T-cell (primary cell): ENCODE results near the gene PAQR5. TPM values are rescaled to one million over a fixed set of nuclear protein-coding genes. Genes with fewer than 3 reads are reported as not detected.

Experiments
- ATAC-seq, 4 experiments: fragments of 200-7000 bp in 3 of 4; fragments of 150-1000 bp in 1 of 4; cut with Tn5 transposase; replicated peaks in 1 of 4; 1 replicate in 3 of 4; 2 replicates in 1 of 4; pipeline ENCODE4 v1.10.0; 2021; ENCODE audit warnings: moderate library complexity in 3 of 4, mild to moderate bottlenecking in 2 of 4, moderate number of reproducible peaks in 1 of 4
- CTCF ChIA-PET, 2 donors: fragments of 300-600 bp; sonication (Branson Sonifier 250); formaldehyde crosslinking; loops; one replicate each; lab custom pipeline; 2022; ENCODE audit warnings: antibody characterized with exemption in 2 of 2; lab: Charles Lee
- POLR2A ChIA-PET, 2 donors: fragments of 300-600 bp; sonication (Branson Sonifier 250); formaldehyde crosslinking; loops; one replicate each; lab custom pipeline; 2022; ENCODE audit warnings: antibody characterized with exemption in 2 of 2; lab: Charles Lee
- DNase-seq, 35 experiments: peaks; one replicate each; pipeline versions ENCODE4 v3.0.0 to v3.0.0-alpha.2; 2013 to 2023
- H3K27ac ChIP-seq: one replicate; pipeline ENCODE4 v1.5.1; 2013; ENCODE audit warnings: low read length
- H3K27me3 ChIP-seq, 2 experiments: replicated peaks in 1 of 2; 1 replicate in 1 of 2; 2 replicates in 1 of 2; pipeline versions ENCODE4 v1.6.1 to v1.7.0; 2013; ENCODE audit warnings: low read length in 1 of 2, mixed read lengths in 1 of 2; ENCODE audit not compliant: control insufficient read depth in 2 of 2, insufficient read depth in 2 of 2; ENCODE audit errors: extremely low read depth in 1 of 2
- H3K36me3 ChIP-seq, 2 donors: 1 replicate in 1 of 2; 2 replicates in 1 of 2; pipeline versions ENCODE4 v1.6.1 to v1.7.0; 2013; ENCODE audit warnings: low read length in 1 of 2; ENCODE audit not compliant: control insufficient read depth in 2 of 2, insufficient read depth in 1 of 2; ENCODE audit errors: extremely low read depth in 1 of 2
- H3K4me1 ChIP-seq, 2 experiments: 1 replicate in 1 of 2; 2 replicates in 1 of 2; pipeline versions ENCODE4 v1.6.1 to v1.7.0; 2013; ENCODE audit warnings: low read length in 2 of 2, mixed read lengths in 1 of 2; ENCODE audit not compliant: insufficient read depth in 2 of 2, control insufficient read depth in 1 of 2; ENCODE audit errors: extremely low read depth in 1 of 2
- H3K4me3 ChIP-seq, 2 donors: 1 replicate in 1 of 2; 2 replicates in 1 of 2; pipeline versions ENCODE4 v1.5.1 to v1.7.0; 2013; ENCODE audit warnings: mild to moderate bottlenecking in 2 of 2, low read length in 1 of 2, moderate library complexity in 1 of 2; ENCODE audit not compliant: control insufficient read depth in 1 of 2; ENCODE audit errors: extremely low read depth in 1 of 2
- H3K9me3 ChIP-seq: 2 replicates; pipeline ENCODE4 v1.7.0; 2013
- H3K27ac Mint-ChIP-seq, 2 donors: one replicate each; pipeline ENCODE4 v1.8.0; 2020 to 2021; ENCODE audit warnings: mild to moderate bottlenecking in 2 of 2, mixed read lengths in 2 of 2
- H3K27me3 Mint-ChIP-seq, 2 donors: one replicate each; pipeline ENCODE4 v1.8.0; 2021 to 2022; ENCODE audit warnings: mixed read lengths in 2 of 2
- H3K36me3 Mint-ChIP-seq: one replicate; pipeline ENCODE4 v1.8.0; 2021; ENCODE audit warnings: mixed read lengths
- H3K4me1 Mint-ChIP-seq, 3 donors: one replicate each; pipeline ENCODE4 v1.8.0; 2020 to 2022; ENCODE audit warnings: mixed read lengths in 3 of 3, mild to moderate bottlenecking in 1 of 3
- H3K4me3 Mint-ChIP-seq, 3 donors: one replicate each; pipeline ENCODE4 v1.8.0; 2020 to 2022; ENCODE audit warnings: mild to moderate bottlenecking in 3 of 3, mixed read lengths in 3 of 3, moderate library complexity in 3 of 3
- H3K9me3 Mint-ChIP-seq, 3 donors: one replicate each; pipeline ENCODE4 v1.8.0; 2020 to 2022; ENCODE audit warnings: mixed read lengths in 3 of 3
- WGBS: methylation state at CpG from one replicate; pipeline ENCODE4 v1.1.5; 2013; ENCODE audit warnings: missing lambda C conversion rate; ENCODE audit not compliant: insufficient coverage; 5-methylcytosine and 5-hydroxymethylcytosine counted together
- total RNA-seq, 35 experiments: library from RNA in 6 of 35; stranded (reverse) in 6 of 35; fragments of 120-200 nt in 1 of 35; gene quantifications; one replicate each; pipeline versions ENCODE4 v1.2.1 to v1.2.4 and lab custom pipeline; 2013 to 2026

Gene PAQR5
- total RNA-seq, 5 donors from 2014 or later (not counting 1 experiment from before 2014, with no cell fraction given): 0.03 to 0.07 (median 0.06) TPM; not detected in 2

GRCh38 chr15:69305204-69305931, 6.7 kb downstream of the PAQR5 start:
- POLR2A ChIA-PET: no interaction called here
- no peak overlapping the region for H3K27ac Mint-ChIP-seq
- DNase-seq: no peak

GRCh38 chr15:69305933-69306568, 7.3 kb downstream of the PAQR5 start:
- Histone ChIP-seq H3K27ac (no peak overlapping the region), H3K36me3 (no peaks in the 10 kb centered on the region), H3K9me3 (no peaks in the 10 kb centered on the region), H3K4me3 (no peak overlapping the region), H3K27me3 (peaks cover 2 to 39% of the 10 kb centered on the region in 2 experiments), H3K4me1 (no peaks in the 10 kb centered on the region)
- 70% methylated on average over 3 of the region's 9 CpGs for WGBS
- ChIA-PET CTCF (no interaction called here), POLR2A (no interaction called here)
- H3K9me3 Mint-ChIP-seq: no peaks in the 10 kb centered on the region
- H3K4me3 Mint-ChIP-seq: no peak overlapping the region
- H3K27me3 Mint-ChIP-seq: peaks cover 40 to 43% of the 10 kb centered on the region in 2 donors
- ATAC-seq (no peak), DNase-seq (no peak)
- no peaks in the 10 kb centered on the region for H3K36me3 Mint-ChIP-seq
- H3K27ac Mint-ChIP-seq: no peak overlapping the region
- H3K4me1 Mint-ChIP-seq: peaks cover 0 to 1% (median 0%) of the 10 kb centered on the region in 3 donors

More at GRCh38 chr15:69305204-69305931, 6.7 kb downstream of the PAQR5 start:
- no peaks in the 10 kb centered on the region for H3K9me3 ChIP-seq
- peaks cover 0 to 8% (median 0%) of the 10 kb centered on the region in 3 donors for H3K4me1 Mint-ChIP-seq
- H3K4me1 ChIP-seq: no peaks in the 10 kb centered on the region
- H3K4me3 Mint-ChIP-seq: no peak overlapping the region
- no peak for ATAC-seq
- no peaks in the 10 kb centered on the region for H3K36me3 ChIP-seq
- peaks cover 45 to 48% of the 10 kb centered on the region in 2 donors for H3K27me3 Mint-ChIP-seq
- H3K27ac ChIP-seq: no peak overlapping the region
- peaks cover 2 to 41% of the 10 kb centered on the region in 2 experiments for H3K27me3 ChIP-seq
- WGBS: 74% methylated on average over 3 of the region's 20 CpGs
- CTCF ChIA-PET: no interaction called here
- H3K36me3 Mint-ChIP-seq: no peaks in the 10 kb centered on the region
- no peaks in the 10 kb centered on the region for H3K9me3 Mint-ChIP-seq
- H3K4me3 ChIP-seq: no peak overlapping the region

- Histone ChIP-seq H3K36me3 (no peaks in the 10 kb centered on the region), H3K4me3 (no peak overlapping the region), H3K27me3 (peaks cover 0 to 25% of the 10 kb centered on the region in 2 experiments), H3K9me3 (no peaks in the 10 kb centered on the region), H3K4me1 (no peaks in the 10 kb centered on the region), H3K27ac (no peak overlapping the region)
- DNase-seq: no peak
- Mint-ChIP-seq H3K4me1 (no peaks in the 10 kb centered on the region), H3K36me3 (no peaks in the 10 kb centered on the region), H3K4me3 (no peak overlapping the region), H3K27me3 (peaks cover 22 to 36% of the 10 kb centered on the region in 2 donors), H3K27ac (no peak overlapping the region), H3K9me3 (no peaks in the 10 kb centered on the region)
- ATAC-seq: no peak
- WGBS: 47% methylated on average over 2 of the region's 3 CpGs
- POLR2A ChIA-PET: interaction anchor here in 1 of 2 donors (0.5 kb wide), 1 partner anchor 658 kb away, joined by 5 read pairs; no protein-coding TSS in a partner anchor
- CTCF ChIA-PET: no interaction called here
These were observed 9.2 kb downstream of the PAQR5 start for GRCh38 chr15:69307939-69308338.

- H3K36me3 ChIP-seq: no peaks in the 10 kb centered on the region
- POLR2A ChIA-PET: no interaction called here
- H3K4me3 ChIP-seq: no peak overlapping the region
- CTCF ChIA-PET: no interaction called here
- H3K27ac ChIP-seq: no peak overlapping the region
- ATAC-seq (no peak), DNase-seq (no peak)
- no peaks in the 10 kb centered on the region for H3K9me3 Mint-ChIP-seq
- no peak overlapping the region for H3K27ac Mint-ChIP-seq
- H3K4me1 Mint-ChIP-seq: no peaks in the 10 kb centered on the region
- H3K4me3 Mint-ChIP-seq: no peak overlapping the region
- H3K27me3 ChIP-seq: peaks cover 0 to 26% of the 10 kb centered on the region in 2 experiments
- H3K36me3 Mint-ChIP-seq: no peaks in the 10 kb centered on the region
- no peaks in the 10 kb centered on the region for H3K4me1 ChIP-seq
- no peaks in the 10 kb centered on the region for H3K9me3 ChIP-seq
- 86% methylated on average over 5 of the region's 5 CpGs for WGBS
- H3K27me3 Mint-ChIP-seq: peaks cover 16 to 30% of the 10 kb centered on the region in 2 donors
These were observed 10.2 kb downstream of the PAQR5 start for GRCh38 chr15:69308949-69309348.

- WGBS: 80% methylated on average over 3 of the region's 5 CpGs
- Mint-ChIP-seq H3K4me3 (no peak overlapping the region), H3K27ac (no peak overlapping the region)
These were observed 12.6 kb downstream of the PAQR5 start for GRCh38 chr15:69311319-69311721.

GRCh38 chr15:69313432-69314000, 14.8 kb downstream of the PAQR5 start:
- DNase-seq (no peak), ATAC-seq (no peak)
- no peaks in the 10 kb centered on the region for H3K4me1 ChIP-seq
- no peak overlapping the region for H3K27ac Mint-ChIP-seq
- WGBS: 58% methylated on average over 6 of the region's 8 CpGs
- no peaks in the 10 kb centered on the region for H3K36me3 ChIP-seq
- H3K4me1 Mint-ChIP-seq: no peaks in the 10 kb centered on the region
- H3K4me3 ChIP-seq: no peak overlapping the region
- CTCF ChIA-PET: interaction anchor here in 1 of 2 donors (0.7 kb wide), 1 partner anchor 1857 kb away, joined by 3 read pairs; no protein-coding TSS in a partner anchor
- POLR2A ChIA-PET: no interaction called here
- H3K27me3 ChIP-seq: peaks cover 0 to 30% of the 10 kb centered on the region in 2 experiments
- peaks cover 16 to 27% of the 10 kb centered on the region in 2 donors for H3K27me3 Mint-ChIP-seq
- H3K36me3 Mint-ChIP-seq: no peaks in the 10 kb centered on the region
- no peaks in the 10 kb centered on the region for H3K9me3 Mint-ChIP-seq
- no peak overlapping the region for H3K27ac ChIP-seq
- no peak overlapping the region for H3K4me3 Mint-ChIP-seq
- no peaks in the 10 kb centered on the region for H3K9me3 ChIP-seq

More at GRCh38 chr15:69311319-69311721, 12.6 kb downstream of the PAQR5 start:
- Histone ChIP-seq H3K36me3 (no peaks in the 10 kb centered on the region), H3K27ac (no peak overlapping the region), H3K27me3 (peaks cover 0 to 27% of the 10 kb centered on the region in 2 experiments), H3K4me3 (no peak overlapping the region), H3K4me1 (no peaks in the 10 kb centered on the region), H3K9me3 (no peaks in the 10 kb centered on the region)
- ChIA-PET POLR2A (no interaction called here), CTCF (interaction anchor here in 1 of 2 donors (0.7 kb wide), 1 partner anchor 37 kb away, joined by 10 read pairs; no protein-coding TSS in a partner anchor)
- Mint-ChIP-seq H3K27me3 (peaks cover 19 to 24% of the 10 kb centered on the region in 2 donors), H3K36me3 (no peaks in the 10 kb centered on the region), H3K9me3 (no peaks in the 10 kb centered on the region), H3K4me1 (no peaks in the 10 kb centered on the region)
- no peak for DNase-seq
- ATAC-seq: no peak
